Right lobe of liver (tissue), 4 donors: ENCODE data around the gene STING1.

ENCODE experiments used
- CTCF ChIP-seq, 4 donors: fragments of 200-600 bp in 3 of 4; fragments of 450-650 bp in 1 of 4; IDR thresholded peaks; one replicate each; pipeline versions ENCODE4 v1.5.1 to v1.8.0; 2016 to 2022; ENCODE audit warnings: antibody characterized with exemption in 4 of 4, mild to moderate bottlenecking in 2 of 4
- POLR2A ChIP-seq: fragments of 450-650 bp; IDR thresholded peaks from one replicate; pipeline ENCODE4 v1.6.1; 2017; ENCODE audit warnings: antibody characterized with exemption, mild to moderate bottlenecking
- donor health status: DM: no; HTN: no; CAD: no.
- donor health status: DM: no; HTN: no; CAD: no.
- donor health status: DM: no; HTN: yes; CAD: no.

GRCh38 chr5:139517683-139518564, 35.4 kb upstream of the STING1 start:
- TF ChIP-seq CTCF (IDR thresholded peaks at IDR 0.05) (peak; percentile 99 to 100 (median 99)), POLR2A (peak; percentile 71)
